Measurements from ENCODE around the gene CALN1.

CALN1 gene

GRCh38 chr7:72035266-72035665 lies 376.9 kb downstream of the CALN1 start:
- no peak for DNase-seq (ENCODE audit: low spot score)

GRCh38 chr7:72032934-72033333 lies 379.2 kb downstream of the CALN1 start:
- DNase-seq (ENCODE audit: low spot score), result no peak

GRCh38 chr7:72030994-72031667 lies 381.0 kb downstream of the CALN1 start:
- no peak for DNase-seq (ENCODE audit: low spot score)

GRCh38 chr7:72028267-72028666 lies 383.9 kb downstream of the CALN1 start:
- DNase-seq (ENCODE audit: low spot score), result no peak

- DNase-seq (ENCODE audit: low spot score), result no peak
These were observed 386.7 kb downstream of the CALN1 start for GRCh38 chr7:72025381-72025960.

GRCh38 chr7:72023926-72024325 lies 388.2 kb downstream of the CALN1 start:
- DNase-seq (ENCODE audit: low spot score), result no peak

GRCh38 chr7:72021716-72022115 lies 390.4 kb downstream of the CALN1 start:
- no peak for DNase-seq (ENCODE audit: low spot score)

- no peak for DNase-seq (ENCODE audit: low spot score)
These were observed 391.8 kb downstream of the CALN1 start for GRCh38 chr7:72020311-72020710.

- DNase-seq (ENCODE audit: low spot score), result no peak
These were observed 392.7 kb downstream of the CALN1 start for GRCh38 chr7:72019436-72019835.

GRCh38 chr7:72017756-72018155 lies 394.4 kb downstream of the CALN1 start:
- DNase-seq (ENCODE audit: low spot score), result no peak

- no peak for DNase-seq (ENCODE audit: low spot score)
These were observed 395.6 kb downstream of the CALN1 start for GRCh38 chr7:72016574-72016973.

GRCh38 chr7:72015136-72015535 lies 397.0 kb downstream of the CALN1 start:
- no peak for DNase-seq (ENCODE audit: low spot score)

GRCh38 chr7:72007018-72007417 lies 405.1 kb downstream of the CALN1 start:
- DNase-seq (ENCODE audit: low spot score), result no peak

- no peak for DNase-seq (ENCODE audit: low spot score)
These were observed 408.9 kb downstream of the CALN1 start for GRCh38 chr7:72003236-72003635.

- no peak for DNase-seq (ENCODE audit: low spot score)
These were observed 416.0 kb downstream of the CALN1 start for GRCh38 chr7:71996141-71996540.

- no peak for DNase-seq (ENCODE audit: low spot score)
These were observed 417.0 kb downstream of the CALN1 start for GRCh38 chr7:71995111-71995510.

- DNase-seq (ENCODE audit: low spot score), result no peak
These were observed 420.6 kb downstream of the CALN1 start for GRCh38 chr7:71991586-71991985.

GRCh38 chr7:71990138-71990462 lies 422.0 kb downstream of the CALN1 start:
- no peak for DNase-seq (ENCODE audit: low spot score)

- DNase-seq (ENCODE audit: low spot score), result no peak
These were observed 423.9 kb downstream of the CALN1 start for GRCh38 chr7:71988201-71988600.

GRCh38 chr7:71987200-71987767 lies 424.9 kb downstream of the CALN1 start:
- DNase-seq (ENCODE audit: low spot score), result no peak

GRCh38 chr7:71984348-71984747 lies 427.8 kb downstream of the CALN1 start:
- DNase-seq (ENCODE audit: low spot score), result no peak

GRCh38 chr7:71982851-71983250 lies 429.3 kb downstream of the CALN1 start:
- DNase-seq (ENCODE audit: low spot score), result no peak

- DNase-seq (ENCODE audit: low spot score), result no peak
These were observed 435.5 kb downstream of the CALN1 start for GRCh38 chr7:71976645-71977044.

- DNase-seq (ENCODE audit: low spot score), result no peak
These were observed 437.5 kb downstream of the CALN1 start for GRCh38 chr7:71974611-71975010.

Data from iPS-NIHi11 (cell line).